Measurements from ENCODE around the gene C2orf72. TPM values are rescaled to one million over a fixed set of nuclear protein-coding genes. Genes with fewer than 3 reads are reported as not detected.

Gene C2orf72
- total and polyA plus RNA-seq, 4 donors = 33.2 to 141 (median 84.9) TPM

DNA sequence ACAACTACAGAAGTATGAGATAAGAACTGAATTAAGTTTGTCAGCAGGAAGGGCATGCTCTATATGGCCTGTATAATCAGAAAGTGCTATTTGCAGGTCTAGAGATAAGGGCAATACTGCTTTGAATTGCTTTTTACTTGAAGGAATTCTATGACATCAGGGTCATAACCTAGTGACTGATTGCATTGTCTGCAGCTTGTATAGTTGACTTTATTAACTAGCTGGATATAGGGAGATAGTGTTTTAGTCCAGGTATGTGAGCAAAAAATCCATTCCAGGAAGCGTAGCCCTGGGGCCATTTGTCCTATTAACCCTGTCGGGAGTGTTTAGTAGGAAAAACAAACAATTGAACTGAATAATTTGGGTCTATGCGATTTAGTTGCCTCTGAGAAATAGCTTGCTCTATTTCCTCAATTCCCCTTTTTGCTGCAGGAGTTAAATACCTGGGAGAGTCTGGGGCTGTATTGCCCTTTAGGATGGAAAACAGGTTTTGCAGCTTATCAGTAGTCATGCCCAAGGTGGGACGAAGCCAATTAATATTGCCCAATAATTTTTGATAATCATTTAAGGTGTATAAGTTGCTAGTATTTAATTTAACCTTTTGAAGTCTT, 57.5 kb downstream of the C2orf72 start:
- Histone ChIP-seq H3K4me1 (ENCODE audit: control insufficient read depth in 4 of 4, insufficient read depth in 4 of 4, low read length in 3 of 4) (no peaks in the 10 kb centered on the region), H3K27ac (ENCODE audit: low read depth in 1 of 2, low read length in 2 of 2) (no peak overlapping the region), H3K27me3 (ENCODE audit: control insufficient read depth in 4 of 4, insufficient read depth in 4 of 4, low read length in 3 of 4) (no peaks in the 10 kb centered on the region), H3K4me3 (ENCODE audit: low read depth in 1 of 3, low read length in 3 of 3) (no peak overlapping the region), H3K9me3 (ENCODE audit: control insufficient read depth in 4 of 4, low read length in 3 of 4) (peaks cover 0 to 2% (median 0%) of the 10 kb centered on the region in 4 donors), H3K36me3 (ENCODE audit: control insufficient read depth in 4 of 4, insufficient read depth in 3 of 4, low read depth in 1 of 4, low read length in 3 of 4) (peaks cover 2 to 32% (median 22%) of the 10 kb centered on the region in 4 donors), H3K9ac (ENCODE audit: low read depth in 1 of 2, low read length in 2 of 2) (no peak overlapping the region)
- 86% methylated on average over 4 of the region's 4 CpGs for WGBS
- TF ChIP-seq, protein P1, sequence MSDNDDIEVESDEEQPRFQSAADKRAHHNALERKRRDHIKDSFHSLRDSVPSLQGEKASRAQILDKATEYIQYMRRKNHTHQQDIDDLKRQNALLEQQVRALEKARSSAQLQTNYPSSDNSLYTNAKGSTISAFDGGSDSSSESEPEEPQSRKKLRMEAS (IDR thresholded peaks at IDR 0.05) = no peak
- TF ChIP-seq, protein P2, sequence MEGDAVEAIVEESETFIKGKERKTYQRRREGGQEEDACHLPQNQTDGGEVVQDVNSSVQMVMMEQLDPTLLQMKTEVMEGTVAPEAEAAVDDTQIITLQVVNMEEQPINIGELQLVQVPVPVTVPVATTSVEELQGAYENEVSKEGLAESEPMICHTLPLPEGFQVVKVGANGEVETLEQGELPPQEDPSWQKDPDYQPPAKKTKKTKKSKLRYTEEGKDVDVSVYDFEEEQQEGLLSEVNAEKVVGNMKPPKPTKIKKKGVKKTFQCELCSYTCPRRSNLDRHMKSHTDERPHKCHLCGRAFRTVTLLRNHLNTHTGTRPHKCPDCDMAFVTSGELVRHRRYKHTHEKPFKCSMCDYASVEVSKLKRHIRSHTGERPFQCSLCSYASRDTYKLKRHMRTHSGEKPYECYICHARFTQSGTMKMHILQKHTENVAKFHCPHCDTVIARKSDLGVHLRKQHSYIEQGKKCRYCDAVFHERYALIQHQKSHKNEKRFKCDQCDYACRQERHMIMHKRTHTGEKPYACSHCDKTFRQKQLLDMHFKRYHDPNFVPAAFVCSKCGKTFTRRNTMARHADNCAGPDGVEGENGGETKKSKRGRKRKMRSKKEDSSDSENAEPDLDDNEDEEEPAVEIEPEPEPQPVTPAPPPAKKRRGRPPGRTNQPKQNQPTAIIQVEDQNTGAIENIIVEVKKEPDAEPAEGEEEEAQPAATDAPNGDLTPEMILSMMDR (IDR thresholded peaks at IDR 0.05; ENCODE audit: low read depth, low read length, missing input control) = no peak
- TF ChIP-seq, protein P3, sequence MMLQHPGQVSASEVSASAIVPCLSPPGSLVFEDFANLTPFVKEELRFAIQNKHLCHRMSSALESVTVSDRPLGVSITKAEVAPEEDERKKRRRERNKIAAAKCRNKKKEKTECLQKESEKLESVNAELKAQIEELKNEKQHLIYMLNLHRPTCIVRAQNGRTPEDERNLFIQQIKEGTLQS (IDR thresholded peaks at IDR 0.05) = no peak
- no peak for TF ChIP-seq EGR1 (IDR thresholded peaks at IDR 0.05; ENCODE audit: low read depth in 2 of 2)
- no peak for TF ChIP-seq HNF4G (IDR thresholded peaks at IDR 0.05)
- TF ChIP-seq RXRA (IDR thresholded peaks at IDR 0.05) = no peak
- TF ChIP-seq, protein P4, sequence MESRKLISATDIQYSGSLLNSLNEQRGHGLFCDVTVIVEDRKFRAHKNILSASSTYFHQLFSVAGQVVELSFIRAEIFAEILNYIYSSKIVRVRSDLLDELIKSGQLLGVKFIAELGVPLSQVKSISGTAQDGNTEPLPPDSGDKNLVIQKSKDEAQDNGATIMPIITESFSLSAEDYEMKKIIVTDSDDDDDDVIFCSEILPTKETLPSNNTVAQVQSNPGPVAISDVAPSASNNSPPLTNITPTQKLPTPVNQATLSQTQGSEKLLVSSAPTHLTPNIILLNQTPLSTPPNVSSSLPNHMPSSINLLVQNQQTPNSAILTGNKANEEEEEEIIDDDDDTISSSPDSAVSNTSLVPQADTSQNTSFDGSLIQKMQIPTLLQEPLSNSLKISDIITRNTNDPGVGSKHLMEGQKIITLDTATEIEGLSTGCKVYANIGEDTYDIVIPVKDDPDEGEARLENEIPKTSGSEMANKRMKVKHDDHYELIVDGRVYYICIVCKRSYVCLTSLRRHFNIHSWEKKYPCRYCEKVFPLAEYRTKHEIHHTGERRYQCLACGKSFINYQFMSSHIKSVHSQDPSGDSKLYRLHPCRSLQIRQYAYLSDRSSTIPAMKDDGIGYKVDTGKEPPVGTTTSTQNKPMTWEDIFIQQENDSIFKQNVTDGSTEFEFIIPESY (IDR thresholded peaks at IDR 0.05) = no peak
- no peak for TF ChIP-seq TAF1 (conservative IDR thresholded peaks at IDR 0.05)
- no peak for TF ChIP-seq HNF4A (conservative IDR thresholded peaks at IDR 0.05)
- no peak for TF ChIP-seq NR2F2 (IDR thresholded peaks at IDR 0.05)
- TF ChIP-seq YY1 (IDR thresholded peaks at IDR 0.05) = no peak
- no peak for DNase-seq (ENCODE audit: low spot score)

Other genes with a start within 250 kb of the C2orf72 start
- gene ITM2C, start 172.6 kb upstream of the C2orf72 start, total RNA-seq = 10 to 100 TPM; 16.7 to 45.2 TPM
- 10 to 100 TPM; 13.6 to 38.5 TPM for gene ITM2C, start 172.6 kb upstream of the C2orf72 start, polyA plus RNA-seq
- under 1 TPM; 0.05 to 0.17 TPM for gene GPR55, start 112.3 kb upstream of the C2orf72 start, total RNA-seq
- gene GPR55, start 112.3 kb upstream of the C2orf72 start, polyA plus RNA-seq = under 1 TPM in 1 of 2 donors, not detected in 1; 0.10 TPM
- gene SPATA3, start 41.4 kb upstream of the C2orf72 start, total RNA-seq = not detected
- gene SPATA3, start 41.4 kb upstream of the C2orf72 start, polyA plus RNA-seq = not detected
- 10 to 100 TPM; 64.9 to 83.3 TPM for gene PSMD1, start 19.3 kb downstream of the C2orf72 start, total RNA-seq
- gene PSMD1, start 19.3 kb downstream of the C2orf72 start, polyA plus RNA-seq = 10 to 100 TPM; 31.7 to 71.3 TPM
- under 1 TPM; 0.09 to 0.33 TPM for gene HTR2B, start 87.5 kb downstream of the C2orf72 start, total RNA-seq
- 1 to 10 TPM in 1 of 2 donors, under 1 TPM in 1; 0.92 to 1.0 TPM for gene HTR2B, start 87.5 kb downstream of the C2orf72 start, polyA plus RNA-seq
- gene ARMC9, start 161.1 kb downstream of the C2orf72 start, total RNA-seq = 1 to 10 TPM; 2.2 to 2.3 TPM
- gene ARMC9, start 161.1 kb downstream of the C2orf72 start, polyA plus RNA-seq = 1 to 10 TPM; 1.1 to 1.4 TPM